Retinal pigment epithelial cell (primary cell): Measurements from ENCODE around the gene NIP7.

Source experiments
- DNase-seq: peaks from one replicate; pipeline ENCODE4 v3.0.0-alpha.2; 2010; ENCODE audit warnings: low read depth
- H3K4me3 ChIP-seq: 2 replicates; pipeline ENCODE4 v1.5.1; 2011; ENCODE audit warnings: mild to moderate bottlenecking, low read length, control low read depth, moderate library complexity
- TF ChIP-seq, protein P1 (sequence below): conservative IDR thresholded peaks from 2 replicates; pipeline ENCODE4 v1.5.1; 2011; ENCODE audit warnings: low read depth, low read length, control low read depth, inconsistent platforms

Gene NIP7

DNA sequence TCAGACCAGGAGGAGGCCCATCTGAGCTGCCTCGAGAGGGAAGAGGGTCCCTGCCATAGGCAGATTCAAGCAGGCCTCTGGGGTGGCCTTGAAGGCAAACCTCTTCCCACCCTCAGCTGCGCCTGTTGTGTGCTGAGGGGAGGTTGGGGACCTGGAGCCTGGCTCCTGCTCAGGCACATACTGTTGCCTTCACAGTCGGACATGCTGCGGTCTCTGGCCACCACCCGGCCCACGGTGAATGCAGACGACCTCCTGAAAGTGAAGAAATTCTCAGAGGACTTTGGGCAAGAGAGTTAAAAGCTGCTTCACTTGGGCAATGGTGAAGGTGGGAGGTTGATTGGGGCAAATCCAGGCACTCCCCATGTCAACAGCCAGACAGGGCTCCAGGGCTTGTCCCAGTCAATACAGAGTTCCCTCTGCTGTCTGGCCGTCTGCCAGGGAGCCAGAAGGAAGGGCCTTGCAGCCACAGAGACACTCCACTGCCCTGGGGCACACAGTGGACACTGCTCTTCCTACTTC, 15.5 kb upstream of the NIP7 start:
- TF ChIP-seq, protein P1, sequence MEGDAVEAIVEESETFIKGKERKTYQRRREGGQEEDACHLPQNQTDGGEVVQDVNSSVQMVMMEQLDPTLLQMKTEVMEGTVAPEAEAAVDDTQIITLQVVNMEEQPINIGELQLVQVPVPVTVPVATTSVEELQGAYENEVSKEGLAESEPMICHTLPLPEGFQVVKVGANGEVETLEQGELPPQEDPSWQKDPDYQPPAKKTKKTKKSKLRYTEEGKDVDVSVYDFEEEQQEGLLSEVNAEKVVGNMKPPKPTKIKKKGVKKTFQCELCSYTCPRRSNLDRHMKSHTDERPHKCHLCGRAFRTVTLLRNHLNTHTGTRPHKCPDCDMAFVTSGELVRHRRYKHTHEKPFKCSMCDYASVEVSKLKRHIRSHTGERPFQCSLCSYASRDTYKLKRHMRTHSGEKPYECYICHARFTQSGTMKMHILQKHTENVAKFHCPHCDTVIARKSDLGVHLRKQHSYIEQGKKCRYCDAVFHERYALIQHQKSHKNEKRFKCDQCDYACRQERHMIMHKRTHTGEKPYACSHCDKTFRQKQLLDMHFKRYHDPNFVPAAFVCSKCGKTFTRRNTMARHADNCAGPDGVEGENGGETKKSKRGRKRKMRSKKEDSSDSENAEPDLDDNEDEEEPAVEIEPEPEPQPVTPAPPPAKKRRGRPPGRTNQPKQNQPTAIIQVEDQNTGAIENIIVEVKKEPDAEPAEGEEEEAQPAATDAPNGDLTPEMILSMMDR = no peak
- no peak overlapping the region for H3K4me3 ChIP-seq
- no peak for DNase-seq

DNA sequence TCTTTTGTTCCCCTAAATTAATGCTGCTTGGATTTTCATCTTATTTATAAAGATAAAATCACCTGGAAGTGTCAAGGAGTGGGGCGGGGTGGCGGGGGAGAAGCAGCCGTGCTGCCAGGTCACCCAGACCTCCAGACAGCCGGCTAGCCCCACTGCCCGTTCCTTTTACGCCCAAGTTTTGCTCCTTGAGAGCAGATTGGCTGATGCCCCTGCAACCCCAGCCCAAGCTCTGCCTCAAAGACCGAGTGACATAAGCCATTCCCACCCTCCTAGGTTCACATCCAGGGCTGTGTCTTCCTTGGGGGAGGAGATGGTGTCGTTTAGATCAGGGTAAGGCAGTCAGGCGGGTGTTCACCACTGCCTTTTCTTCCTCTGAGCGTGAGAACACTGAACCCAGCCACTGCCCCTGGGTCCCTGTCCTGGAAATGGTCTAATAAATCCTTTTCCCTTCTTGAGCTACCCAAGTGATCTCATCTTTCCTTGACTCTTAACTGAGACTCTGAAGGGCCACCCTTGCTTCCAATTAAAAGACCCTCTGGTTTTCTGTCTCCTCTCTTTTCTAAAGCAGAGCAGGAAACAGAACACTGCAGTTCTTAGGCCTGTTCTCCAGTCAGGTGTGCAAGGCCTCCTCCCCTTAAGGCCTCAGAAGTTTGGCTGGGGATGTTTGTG, 14.9 kb upstream of the NIP7 start:
- no peak overlapping the region for H3K4me3 ChIP-seq
- no peak for DNase-seq
- TF ChIP-seq, protein P1 = no peak

DNA sequence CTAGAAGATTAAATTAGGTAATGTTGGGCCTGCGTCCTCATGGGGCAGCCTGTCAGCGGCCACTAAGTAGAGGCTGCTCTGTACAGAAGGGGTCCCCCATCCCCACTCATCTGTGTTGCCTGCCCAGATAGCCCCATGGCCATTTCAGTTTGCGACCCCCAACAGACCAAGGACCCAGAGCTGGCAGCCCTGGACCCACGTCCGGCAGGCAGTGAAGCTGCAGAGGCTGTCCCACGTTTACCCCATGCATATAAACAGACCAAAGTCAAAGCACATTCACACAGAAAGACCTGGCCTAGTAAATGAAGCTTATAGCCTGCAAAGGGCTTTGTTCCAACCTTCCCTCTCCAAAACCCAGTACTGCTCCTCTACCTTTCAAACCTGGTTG, 13.8 kb upstream of the NIP7 start:
- no peak overlapping the region for H3K4me3 ChIP-seq
- TF ChIP-seq, protein P1 = no peak
- DNase-seq = no peak

DNA sequence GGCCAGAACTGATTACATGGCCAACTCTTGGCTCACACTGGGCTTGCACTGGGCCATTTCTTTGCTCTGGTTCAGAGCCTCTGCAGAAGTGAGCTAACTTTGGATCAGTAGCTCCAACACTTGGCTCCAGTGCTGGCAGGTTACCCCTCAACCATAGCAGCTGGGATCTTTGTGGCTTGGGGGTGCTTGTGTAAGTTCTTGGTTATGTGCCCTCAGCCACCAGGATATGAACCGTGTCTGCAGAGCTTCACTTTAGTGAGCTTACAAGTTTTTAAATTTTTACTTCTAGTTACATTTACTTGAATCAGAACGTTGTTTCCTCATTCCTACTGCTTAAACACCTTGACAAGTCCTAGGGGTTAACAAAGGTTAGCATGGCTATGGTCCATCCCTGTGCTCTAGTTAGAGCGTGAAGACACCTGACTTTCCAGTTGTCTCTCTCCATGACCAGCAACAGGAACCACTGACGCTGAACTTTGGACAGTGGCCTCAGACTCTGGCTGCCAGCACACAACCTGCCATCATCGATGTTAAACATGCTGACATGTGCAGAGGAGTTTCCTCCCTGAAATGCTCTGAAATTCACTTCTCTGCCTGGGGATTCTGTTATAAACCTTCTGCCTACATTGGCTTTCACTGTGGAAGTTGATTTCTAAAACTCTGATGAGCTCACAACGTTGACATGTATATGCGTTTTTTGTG, 13.2 kb upstream of the NIP7 start:
- H3K4me3 ChIP-seq = no peak overlapping the region
- no peak for DNase-seq

DNA sequence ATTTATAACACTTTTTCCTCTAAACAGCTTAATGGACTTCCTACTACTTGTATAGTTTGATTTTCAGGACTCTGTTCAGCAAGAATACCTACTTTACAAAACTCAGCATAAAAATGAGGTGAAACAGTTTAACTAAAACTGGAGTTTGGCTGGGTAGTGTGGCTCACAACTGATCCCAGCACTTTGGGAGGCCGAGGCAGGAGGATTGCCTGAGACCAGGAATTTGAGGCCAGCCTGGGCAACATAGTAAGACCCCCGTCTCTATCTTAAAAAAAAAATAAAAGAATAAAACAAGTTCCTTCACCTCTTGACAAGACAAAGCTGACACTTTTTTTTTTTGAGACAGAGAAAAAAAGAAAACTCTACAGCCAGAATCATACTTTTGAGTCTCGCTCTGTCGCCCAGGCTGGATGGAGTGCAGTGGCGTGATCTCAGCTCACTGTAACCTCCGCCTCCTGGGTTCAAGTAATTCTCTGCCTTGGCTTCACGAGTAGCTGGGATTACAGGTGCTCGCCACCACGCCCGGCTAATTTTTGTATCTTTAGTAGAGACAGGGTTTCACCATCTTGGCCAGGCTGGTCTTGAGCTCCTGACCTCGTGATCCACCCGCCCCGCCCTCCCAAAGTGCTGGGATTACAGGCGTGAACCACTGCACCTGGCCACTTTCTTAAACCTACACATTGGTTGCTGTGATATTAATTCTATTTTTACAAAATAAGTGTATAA, 11.8 kb upstream of the NIP7 start:
- no peak for DNase-seq
- no peak overlapping the region for H3K4me3 ChIP-seq
- TF ChIP-seq, protein P1 = no peak

More for the DNA sequence above, 13.2 kb upstream of the NIP7 start:
- TF ChIP-seq, protein P1 = no peak

DNA sequence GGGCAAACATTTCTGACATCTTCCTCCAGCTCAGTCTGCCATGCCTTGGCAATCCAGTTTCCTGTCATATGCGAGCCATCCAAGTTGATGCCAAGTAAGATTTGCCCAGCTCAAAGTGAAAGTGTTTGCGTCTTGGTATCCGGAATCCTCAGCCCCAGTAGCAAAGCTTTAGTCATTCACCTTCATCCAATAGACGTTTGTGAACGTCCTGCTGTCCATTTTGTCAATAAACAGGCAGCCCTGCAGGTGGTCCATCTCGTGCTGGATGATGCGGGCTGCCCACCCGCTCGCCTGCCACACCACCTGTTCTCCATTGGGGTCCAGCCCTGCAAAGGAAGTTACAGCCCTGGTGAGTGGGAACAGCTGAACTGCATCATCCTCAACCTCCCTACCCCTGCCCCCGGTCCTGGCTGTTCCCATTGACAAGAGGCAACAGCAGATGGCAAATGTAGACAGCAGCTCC, 10.7 kb upstream of the NIP7 start:
- DNase-seq = no peak
- H3K4me3 ChIP-seq = peak overlapping the region; percentile 69
- TF ChIP-seq, protein P1 = no peak
